Esophagus muscularis mucosa (tissue), 4 donors: ENCODE measurements around the gene DMC1. TPM values are rescaled to one million over a fixed set of nuclear protein-coding genes. Genes with fewer than 3 reads are reported as not detected.
A peak's percentile ranks its signal among the peaks of the same experiment; 100 is the strongest.

Source experiments
- DNase-seq: peaks from one replicate; pipeline ENCODE4 v3.0.0-alpha.2; 2017; ENCODE audit errors: extremely low spot score
- H3K27ac ChIP-seq, 4 donors: fragments of 200-600 bp; sonication (generic); replicated peaks in 1 of 4; 1 replicate in 3 of 4; 2 replicates in 1 of 4; pipeline ENCODE4 v1.5.1; 2016 to 2019; ENCODE audit warnings: mild to moderate bottlenecking in 1 of 4
- H3K27me3 ChIP-seq, 4 donors: fragments of 200-600 bp; sonication (generic); one replicate each; pipeline versions ENCODE4 v1.5.1 to v1.6.0; 2016 to 2019
- H3K36me3 ChIP-seq, 4 donors: fragments of 200-600 bp; sonication (generic); one replicate each; pipeline ENCODE4 v1.5.1; 2016 to 2019
- H3K4me1 ChIP-seq, 4 donors: fragments of 200-600 bp; sonication (generic); one replicate each; pipeline ENCODE4 v1.5.1; 2016 to 2019
- H3K4me3 ChIP-seq, 4 donors: fragments of 200-600 bp; sonication (generic); 1 replicate in 2 of 4; 2 replicates in 2 of 4; pipeline ENCODE4 v1.5.1; 2016 to 2019; ENCODE audit warnings: mild to moderate bottlenecking in 4 of 4, moderate library complexity in 1 of 4
- H3K9me3 ChIP-seq, 4 donors: fragments of 200-600 bp; sonication (generic); 1 replicate in 3 of 4; 2 replicates in 1 of 4; pipeline ENCODE4 v1.5.1; 2016 to 2019
- EP300 ChIP-seq: sonication (generic); formaldehyde crosslinking; IDR thresholded peaks from one replicate; pipeline ENCODE4 v1.6.1; 2017; ENCODE audit warnings: antibody characterized with exemption
- POLR2A ChIP-seq: fragments of 450-650 bp; IDR thresholded peaks from one replicate; pipeline ENCODE4 v1.6.1; 2017; ENCODE audit warnings: antibody characterized with exemption, moderate library complexity, mild to moderate bottlenecking, low read depth
- POLR2AphosphoS5 ChIP-seq, 2 donors: sonication (generic); formaldehyde crosslinking; IDR thresholded peaks; one replicate each; pipeline ENCODE4 v1.6.1; 2017; ENCODE audit warnings: antibody characterized with exemption in 2 of 2
- WGBS: methylation state at CpG from one replicate; pipeline ENCODE4 v1.1.5; 2018; 5-methylcytosine and 5-hydroxymethylcytosine counted together
- intact Hi-C: fragments of 100-400 bp; cut with DNase I; formaldehyde crosslinking; loops from one replicate; pipeline ENCODE4 v1.15.1; 2023
- total RNA-seq, 4 donors: library from RNA; depleted of rRNA; stranded (reverse); fragments of >200 nt; gene quantifications; one replicate each; pipeline versions ENCODE4 v1.1.0 to v1.2.1, GENCODE V29; 2016
- TF ChIP-seq, protein P1 (sequence below), 3 experiments: fragments of 200-600 bp in 2 of 3; fragments of 450-650 bp in 1 of 3; sonication (generic) in 2 of 3; IDR thresholded peaks; one replicate each; pipeline ENCODE4 v1.5.1; 2017 to 2019; ENCODE audit warnings: antibody characterized with exemption in 3 of 3, mild to moderate bottlenecking in 2 of 3, moderate library complexity in 1 of 3

The DMC1 gene
- total RNA-seq, 4 donors from 2014 or later: 1.3 to 6.5 (median 1.6) TPM

DNA sequence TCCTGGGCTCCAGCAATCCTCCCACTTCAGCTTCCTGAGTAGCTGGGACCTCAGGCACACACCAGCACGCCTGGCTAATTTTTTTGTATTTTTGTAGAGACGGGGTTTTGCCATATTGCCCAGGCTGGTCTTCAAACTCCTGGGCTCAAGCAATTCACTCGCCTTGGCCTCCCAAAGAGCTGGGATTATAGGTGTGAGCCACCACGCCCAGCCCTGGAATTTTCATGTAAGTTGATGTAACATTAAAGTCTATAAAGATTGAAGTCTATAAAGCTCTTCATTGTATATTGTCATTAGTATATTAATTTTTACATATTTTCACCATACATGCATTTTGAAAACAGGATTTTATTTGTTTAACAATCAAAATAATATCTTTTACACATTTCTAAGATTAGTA, 51.4 kb downstream of the DMC1 start:
- WGBS: 93% methylated on average over 4 of the region's 4 CpGs
- no peak overlapping the region for H3K27ac ChIP-seq
- no peak overlapping the region for H3K4me3 ChIP-seq
- H3K9me3 ChIP-seq: no peaks in the 10 kb centered on the region
- peaks cover 0 to 4% (median 0%) of the 10 kb centered on the region in 4 donors for H3K27me3 ChIP-seq
- TF ChIP-seq EP300 (no peak), POLR2A (no peak), POLR2AphosphoS5 (IDR thresholded peaks at IDR 0.05) (no peak)
- TF ChIP-seq, protein P1, sequence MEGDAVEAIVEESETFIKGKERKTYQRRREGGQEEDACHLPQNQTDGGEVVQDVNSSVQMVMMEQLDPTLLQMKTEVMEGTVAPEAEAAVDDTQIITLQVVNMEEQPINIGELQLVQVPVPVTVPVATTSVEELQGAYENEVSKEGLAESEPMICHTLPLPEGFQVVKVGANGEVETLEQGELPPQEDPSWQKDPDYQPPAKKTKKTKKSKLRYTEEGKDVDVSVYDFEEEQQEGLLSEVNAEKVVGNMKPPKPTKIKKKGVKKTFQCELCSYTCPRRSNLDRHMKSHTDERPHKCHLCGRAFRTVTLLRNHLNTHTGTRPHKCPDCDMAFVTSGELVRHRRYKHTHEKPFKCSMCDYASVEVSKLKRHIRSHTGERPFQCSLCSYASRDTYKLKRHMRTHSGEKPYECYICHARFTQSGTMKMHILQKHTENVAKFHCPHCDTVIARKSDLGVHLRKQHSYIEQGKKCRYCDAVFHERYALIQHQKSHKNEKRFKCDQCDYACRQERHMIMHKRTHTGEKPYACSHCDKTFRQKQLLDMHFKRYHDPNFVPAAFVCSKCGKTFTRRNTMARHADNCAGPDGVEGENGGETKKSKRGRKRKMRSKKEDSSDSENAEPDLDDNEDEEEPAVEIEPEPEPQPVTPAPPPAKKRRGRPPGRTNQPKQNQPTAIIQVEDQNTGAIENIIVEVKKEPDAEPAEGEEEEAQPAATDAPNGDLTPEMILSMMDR (IDR thresholded peaks at IDR 0.05): no peak
- H3K36me3 ChIP-seq: no peaks in the 10 kb centered on the region
- DNase-seq: no peak
- intact Hi-C loops: no loop called here
- no peaks in the 10 kb centered on the region for H3K4me1 ChIP-seq

DNA sequence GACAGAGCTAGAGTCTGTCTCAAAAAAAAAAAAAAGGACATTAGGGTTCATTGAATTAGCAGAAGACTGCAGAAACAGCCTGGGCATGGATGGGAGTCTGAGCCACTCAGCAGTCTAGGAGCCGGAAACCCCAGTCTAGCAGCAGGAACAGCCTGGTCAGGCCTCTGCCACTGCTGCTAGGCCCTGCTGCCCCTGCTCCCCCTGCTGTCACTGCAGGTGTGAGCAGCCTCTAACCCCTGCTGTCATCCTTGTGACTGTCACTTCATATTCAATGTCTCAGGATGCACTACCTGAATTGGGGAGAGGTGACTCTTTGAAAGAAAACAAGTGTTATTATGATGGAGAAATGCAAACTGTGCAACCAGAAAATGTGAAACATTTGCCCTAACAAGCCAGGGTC, 56.9 kb downstream of the DMC1 start:
- Histone ChIP-seq H3K9me3 (no peaks in the 10 kb centered on the region), H3K36me3 (no peaks in the 10 kb centered on the region), H3K27ac (no peak overlapping the region), H3K27me3 (no peaks in the 10 kb centered on the region), H3K4me3 (no peak overlapping the region), H3K4me1 (no peaks in the 10 kb centered on the region)
- intact Hi-C loops: no loop called here
- 89% methylated on average over 1 of the region's 1 CpG for WGBS
- no peak for DNase-seq
- no peak for TF ChIP-seq EP300
- TF ChIP-seq, protein P1 (IDR thresholded peaks at IDR 0.05): no peak
- no peak for TF ChIP-seq POLR2AphosphoS5 (IDR thresholded peaks at IDR 0.05)
- no peak for TF ChIP-seq POLR2A

DNA sequence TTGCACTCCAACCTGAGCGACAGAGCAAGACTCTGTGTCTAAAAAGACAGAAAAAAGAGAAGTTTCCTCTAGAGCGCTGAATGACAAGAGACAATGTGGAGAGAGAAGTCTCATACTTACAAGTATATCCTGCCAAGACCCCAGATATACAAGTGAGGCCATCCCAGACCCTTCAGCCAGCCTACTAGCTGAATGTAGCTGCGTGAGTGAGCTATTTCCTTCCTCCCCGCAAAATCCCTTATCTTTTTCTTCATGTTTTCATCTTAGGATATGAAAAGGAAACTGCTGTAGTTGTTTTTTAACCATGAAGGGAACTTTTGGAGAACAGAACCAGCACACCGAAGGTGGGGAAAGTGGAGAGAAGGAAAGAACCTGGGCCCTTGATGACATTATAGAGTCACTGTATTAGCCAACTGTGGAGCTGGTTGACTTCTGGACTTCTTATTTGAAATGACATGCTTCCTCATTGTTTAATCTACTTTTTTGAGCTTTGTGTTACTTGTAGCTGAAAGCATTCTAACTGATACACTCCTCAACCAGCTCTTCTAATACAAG, 59.5 kb downstream of the DMC1 start:
- TF ChIP-seq EP300: no peak
- no peak for TF ChIP-seq POLR2A
- TF ChIP-seq, protein P1 (IDR thresholded peaks at IDR 0.05): no peak
- TF ChIP-seq POLR2AphosphoS5 (IDR thresholded peaks at IDR 0.05): no peak
- no peaks in the 10 kb centered on the region for H3K27me3 ChIP-seq
- intact Hi-C loops: no loop called here
- H3K27ac ChIP-seq: no peak overlapping the region
- no peak for DNase-seq
- H3K36me3 ChIP-seq: no peaks in the 10 kb centered on the region
- H3K9me3 ChIP-seq: no peaks in the 10 kb centered on the region
- WGBS: 87% methylated on average over 5 of the region's 5 CpGs
- H3K4me1 ChIP-seq: peaks cover 7 to 11% (median 8%) of the 10 kb centered on the region in 4 donors
- H3K4me3 ChIP-seq: no peak overlapping the region

DNA sequence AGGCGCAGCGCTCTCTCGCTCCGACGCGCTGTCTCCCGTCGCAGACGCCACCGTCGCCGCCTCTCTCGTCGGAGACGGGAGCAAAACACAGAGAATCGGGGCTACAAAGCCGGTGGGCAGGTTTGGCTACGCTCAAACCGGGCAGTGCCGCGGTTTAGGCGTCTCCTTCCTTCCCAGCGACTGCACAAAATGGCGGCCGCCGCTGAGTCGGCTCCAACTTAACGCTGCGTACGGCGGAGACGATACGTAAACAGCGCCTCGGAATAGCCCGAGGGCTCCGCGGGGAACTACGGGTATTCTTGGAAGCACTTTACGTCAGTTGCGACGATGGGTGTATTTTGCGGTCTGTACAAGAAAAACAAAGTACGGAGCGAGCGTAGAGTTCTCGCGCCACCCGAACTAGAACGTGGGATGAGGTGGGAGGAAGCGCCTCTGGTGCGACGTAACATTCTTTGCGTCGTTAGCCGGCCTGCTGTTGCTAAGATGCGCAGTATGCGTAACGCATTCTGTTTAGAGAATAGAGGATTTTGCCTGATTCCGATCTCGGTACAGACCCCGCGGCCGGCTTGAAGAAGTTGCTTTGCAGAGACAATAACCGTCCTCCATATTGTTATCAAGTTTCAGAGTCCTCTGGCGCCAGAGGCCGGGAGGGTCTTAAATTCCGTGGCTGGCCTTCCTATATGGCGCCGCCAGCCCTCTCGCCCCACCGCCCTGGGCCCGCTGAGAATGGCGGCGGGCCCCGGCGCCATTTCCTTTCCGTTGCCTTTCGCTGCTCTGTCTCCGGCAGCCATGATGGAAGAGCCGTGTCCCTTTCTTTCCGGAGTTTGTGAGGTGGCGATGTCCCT, 63.6 kb downstream of the DMC1 start, which contains the start of gene DDX17:
DDX17 (minus strand) TSS at position 194 of the 845 bp plus-strand sequence.
- no peaks in the 10 kb centered on the region for H3K27me3 ChIP-seq
- intact Hi-C loops: loop anchor here (10.0 kb wide), 1 partner anchor 112 kb away; no protein-coding TSS in a partner anchor
- TF ChIP-seq POLR2AphosphoS5 (IDR thresholded peaks at IDR 0.05): peak; percentile 82 to 84
- TF ChIP-seq, protein P1 (IDR thresholded peaks at IDR 0.05): peak in 1 of 3 experiments; percentile 26
- peak; percentile 32 for TF ChIP-seq EP300
- peak; percentile 53 for TF ChIP-seq POLR2A
- WGBS: under 1% methylated on average over 21 of the region's 83 CpGs
- H3K9me3 ChIP-seq: no peaks in the 10 kb centered on the region
- peak within 1 kb of the TSS; percentile 99 to 100 (median 99) for H3K27ac ChIP-seq
- peak; percentile 99 for DNase-seq
- H3K4me1 ChIP-seq: peaks cover 37 to 46% (median 42%) of the 10 kb centered on the region in 4 donors
- H3K4me3 ChIP-seq: peak within 1 kb of the TSS; percentile 80 to 92 (median 86)
- peaks cover 0 to 20% (median 4%) of the 10 kb centered on the region in 4 donors for H3K36me3 ChIP-seq
